HepG2 (cell line): ENCODE results near the gene KLF15. TPM values are rescaled to one million over a fixed set of nuclear protein-coding genes. Genes with fewer than 3 reads are reported as not detected.

Experiments
- ATAC-seq: fragments of 200-7000 bp; cut with Tn5 transposase; 3 replicates; pipeline ENCODE4 v1.9.1; 2020; ENCODE audit warnings: mild to moderate bottlenecking, moderate library complexity
- BruUV-seq: library from RNA; stranded (reverse); fragments of 400-500 nt; replicated peaks from 2 replicates; lab custom pipeline; 2021; lab: Mats Ljungman, UMichigan
- CTCF ChIA-PET: fragments of 300-600 bp; formaldehyde crosslinking; extraction: SDS; loops from one replicate; lab custom pipeline; 2021; ENCODE audit warnings: low total read pairs, inconsistent platforms, low intra/inter-chr PET ratio; lab: Yijun Ruan, JAX
- POLR2A ChIA-PET: fragments of 350-600 bp; sonication (Branson Sonifier 250); formaldehyde crosslinking; loops from one replicate; lab custom pipeline; 2020; ENCODE audit warnings: antibody characterized with exemption, inconsistent platforms; lab: Yijun Ruan, JAX
- DNase-seq: peaks from one replicate; pipeline ENCODE4 v3.0.0-alpha.2; 2015; ENCODE audit warnings: low spot score
- FAIRE-seq: peaks from 3 replicates; lab custom pipeline; 2011; peaks lifted over from hg19 to GRCh38; lab: Jason Lieb, UNC
- H2AFZ ChIP-seq: one replicate; pipeline ENCODE4 v1.6.1; 2011; ENCODE audit warnings: low read length, inconsistent platforms
- H3K27ac ChIP-seq: fragments of 300-600 bp; 3 replicates; pipeline ENCODE4 v1.8.0; 2011; ENCODE audit warnings: mixed run types, mild to moderate bottlenecking, mixed read lengths, low read length, inconsistent platforms; ENCODE audit not compliant: insufficient read depth; ENCODE audit errors: extremely low read length
- H3K27me3 ChIP-seq, 2 experiments: fragments of 200-600 bp in 1 of 2; 2 replicates in 1 of 2; 3 replicates in 1 of 2; pipeline versions ENCODE4 v1.6.0 to v1.8.0; 2011; ENCODE audit warnings: low read length in 2 of 2, mild to moderate bottlenecking in 2 of 2, moderate library complexity in 2 of 2, inconsistent platforms in 1 of 2; ENCODE audit not compliant: insufficient read depth in 2 of 2, control insufficient read depth in 1 of 2
- H3K36me3 ChIP-seq, 2 experiments: fragments of 200-600 bp in 1 of 2; replicated peaks in 1 of 2; 2 replicates in 1 of 2; 3 replicates in 1 of 2; pipeline versions ENCODE4 v1.5.1 to v1.8.0; 2011; ENCODE audit warnings: low read length in 2 of 2, inconsistent platforms in 1 of 2; ENCODE audit not compliant: insufficient read depth in 2 of 2, control insufficient read depth in 1 of 2
- H3K4me1 ChIP-seq: 2 replicates; pipeline ENCODE4 v1.5.1; 2012; ENCODE audit warnings: low read length, inconsistent platforms; ENCODE audit not compliant: insufficient read depth
- H3K4me2 ChIP-seq: 2 replicates; pipeline ENCODE4 v1.6.0; 2011; ENCODE audit warnings: low read depth, low read length, inconsistent platforms
- H3K4me3 ChIP-seq, 3 experiments: fragments of 200-600 bp in 1 of 3; sonication (generic), shearing (Covaris generic) in 1 of 3; replicated peaks in 1 of 3; 2 replicates each; pipeline ENCODE4 v1.5.1; 2011 to 2016; ENCODE audit warnings: low read length in 3 of 3, inconsistent platforms in 2 of 3, low read depth in 2 of 3, mild to moderate bottlenecking in 2 of 3, control low read depth in 1 of 3, mixed read lengths in 1 of 3; ENCODE audit not compliant: insufficient read depth in 1 of 3
- H3K79me2 ChIP-seq: one replicate; pipeline ENCODE4 v1.6.1; 2011; ENCODE audit warnings: low read length, inconsistent platforms; ENCODE audit not compliant: insufficient read depth
- H3K9ac ChIP-seq: 2 replicates; pipeline ENCODE4 v1.6.0; 2011; ENCODE audit warnings: mild to moderate bottlenecking, low read depth, low read length, inconsistent platforms; ENCODE audit not compliant: insufficient read depth
- H3K9me3 ChIP-seq: 2 replicates; pipeline ENCODE4 v1.5.1; 2012; ENCODE audit warnings: mild to moderate bottlenecking, low read length
- H4K20me1 ChIP-seq: 2 replicates; pipeline ENCODE4 v1.6.0; 2011; ENCODE audit warnings: inconsistent platforms, mild to moderate bottlenecking, low read length, moderate library complexity; ENCODE audit not compliant: insufficient read depth
- ARID3A ChIP-seq: IDR thresholded peaks from 2 replicates; pipeline ENCODE4 v1.6.1; 2012; ENCODE audit warnings: low read depth, low read length, improper control_type of control experiment
- CAMTA2 ChIP-seq: sonication (generic); formaldehyde crosslinking; IDR thresholded peaks from 2 replicates; pipeline ENCODE4 v1.4.0; 2020; ENCODE audit warnings: mild to moderate bottlenecking, missing genetic modification reagents, borderline replicate concordance
- FOXJ3 ChIP-seq: sonication (generic); formaldehyde crosslinking; IDR thresholded peaks from 2 replicates; pipeline ENCODE4 v1.4.0; 2020; ENCODE audit warnings: missing genetic modification reagents, mild to moderate bottlenecking, borderline replicate concordance
- HNF1A ChIP-seq, 2 experiments: sonication (generic) in 1 of 2; formaldehyde crosslinking in 1 of 2; IDR thresholded peaks; 2 replicates each; pipeline versions ENCODE4 v1.4.0 to v1.6.1; 2016 to 2020; ENCODE audit warnings: borderline replicate concordance in 1 of 2, low read depth in 1 of 2, mild to moderate bottlenecking in 1 of 2, missing genetic modification reagents in 1 of 2
- NONO ChIP-seq, 2 experiments: fragments of 450-650 bp in 1 of 2; sonication (generic) in 1 of 2; formaldehyde crosslinking in 1 of 2; IDR thresholded peaks in 1 of 2; conservative IDR thresholded peaks in 1 of 2; 2 replicates each; pipeline versions ENCODE4 v1.6.1 to v1.8.0; 2017 to 2022; ENCODE audit warnings: mild to moderate bottlenecking in 1 of 2, missing genetic modification reagents in 1 of 2, moderate library complexity in 1 of 2
- SNAPC2 ChIP-seq: sonication (generic); formaldehyde crosslinking; IDR thresholded peaks from 2 replicates; pipeline ENCODE4 v1.8.1; 2022; ENCODE audit warnings: mild to moderate bottlenecking, missing genetic modification reagents
- WGBS: methylation state at CpG from one replicate; pipeline ENCODE4 v1.1.6; 2017; ENCODE audit warnings: low lambda C conversion rate; 5-methylcytosine and 5-hydroxymethylcytosine counted together
- in situ Hi-C: cut with HindIII; loops from 2 replicates; pipeline ENCODE4 v1.10.0; 2017; ENCODE audit warnings: low pct_unique_long_range_greater_than_20kb; ENCODE audit not compliant: extremely low pct_ligation_motif_present
- intact Hi-C: fragments of 100-400 bp; cut with micrococcal nuclease; formaldehyde crosslinking; loops from one replicate; pipeline ENCODE4 v1.10.0; 2022; ENCODE audit not compliant: unreplicated experiment
- polyA plus RNA-seq, 8 experiments: library from polyadenylated mRNA; depleted of rRNA in 3 of 8; stranded (reverse) in 7 of 8; unstranded in 1 of 8; fragments of >200 nt; fragmentation: Illumina TruSeq in 4 of 8; extraction: Trizol in 4 of 8; gene quantifications; 2 replicates each; pipeline versions ENCODE4 v1.2.1 to v1.2.3, GENCODE V29; 2011 to 2016; ENCODE audit warnings: low read depth in 4 of 8, missing spikeins in 1 of 8, mixed read lengths in 1 of 8; ENCODE audit not compliant: insufficient read depth in 1 of 8
- total RNA-seq, 5 experiments: library from RNA; depleted of rRNA; stranded (reverse); fragments of >200 nt; fragmentation: Illumina TruSeq; extraction: Trizol; gene quantifications; 2 replicates each; pipeline ENCODE4 v1.2.3, GENCODE V29; 2016; ENCODE audit warnings: low read depth in 1 of 5

The KLF15 gene
- total and polyA plus RNA-seq, 2 of the 13 experiments (the other 11 are each of a cell fraction or from before 2014, with no cell fraction given) = 7.1 to 7.8 TPM

- CTCF ChIA-PET = no interaction called here
- no peak for DNase-seq
- H2AFZ ChIP-seq = no peak overlapping the region
- no TSS peak for BruUV-seq
- no peak for FAIRE-seq
- intact Hi-C loops (no loop called here), in situ Hi-C loops (loop anchor here (25.0 kb wide), 1 partner anchor 237 kb away; no protein-coding TSS in a partner anchor)
- no peaks in the 10 kb centered on the region for H3K36me3 ChIP-seq
- peak; percentile 6; the same call in 2 of the 3 replicates for ATAC-seq
- H3K27me3 ChIP-seq = peaks cover 3 to 47% of the 10 kb centered on the region in 2 experiments; a peak in 4 of 5 replicates
- H3K9ac ChIP-seq = no peak overlapping the region
- POLR2A ChIA-PET = no interaction called here
- H3K4me3 ChIP-seq = no peak overlapping the region
- no peak overlapping the region for H3K27ac ChIP-seq
- no peaks in the 10 kb centered on the region for H3K79me2 ChIP-seq
- H4K20me1 ChIP-seq = no peaks in the 10 kb centered on the region
- 0 out of 2 replicates have a peak overlapping the region, but pooled peaks have one; percentile 10 for H3K4me2 ChIP-seq
- TF ChIP-seq HNF1A (IDR thresholded peaks at IDR 0.05; ENCODE audit: low read depth) = no peak
- no peak for TF ChIP-seq HNF1A (CRISPR knock-in tag; IDR thresholded peaks at IDR 0.05; ENCODE audit: borderline replicate concordance)
- TF ChIP-seq SNAPC2 (CRISPR knock-in tag) = no peak
- no peak for TF ChIP-seq NONO (IDR thresholded peaks at IDR 0.05)
- no peak for TF ChIP-seq NONO (CRISPR knock-in tag; conservative IDR thresholded peaks at IDR 0.05)
- no peak for TF ChIP-seq CAMTA2 (CRISPR knock-in tag)
- TF ChIP-seq ARID3A = no peak
- no peak for TF ChIP-seq FOXJ3 (CRISPR knock-in tag)
- WGBS = 39% methylated on average over 15 of the region's 21 CpGs
- H3K9me3 ChIP-seq = no peaks in the 10 kb centered on the region
- H3K4me1 ChIP-seq = peaks cover 58% of the 10 kb centered on the region
These were observed 16.7 kb upstream of the KLF15 start for GRCh38 chr3:126373682-126374601.
